GM12874 (cell line): ENCODE data around the gene PRDM12.

Experiments used
- TF ChIP-seq, protein P1 (sequence below): IDR thresholded peaks from 2 replicates; pipeline ENCODE4 v1.5.1; 2011; ENCODE audit warnings: low read depth, mild to moderate bottlenecking, control low read depth, low read length, moderate library complexity; ENCODE audit not compliant: insufficient read depth

PRDM12 gene

DNA sequence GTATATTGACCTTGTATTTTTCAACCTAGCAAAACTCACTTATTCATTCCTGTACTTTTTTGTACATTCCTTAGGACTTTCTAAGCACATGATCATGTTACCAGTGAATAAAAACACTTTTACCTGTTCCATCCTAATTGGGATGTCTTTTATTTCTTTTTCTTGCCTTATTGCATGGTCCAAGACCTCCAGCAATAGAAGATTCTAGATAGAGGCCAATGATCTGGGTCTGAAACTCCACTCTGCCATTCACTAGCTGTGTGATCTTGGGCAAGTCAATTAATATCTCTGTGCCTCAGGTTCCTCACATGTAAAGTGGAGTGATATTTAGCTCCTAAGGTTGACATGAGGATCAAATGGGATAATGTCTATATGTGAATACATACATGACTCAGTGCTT lies 20.7 kb downstream of the PRDM12 start:
- TF ChIP-seq, protein P1, sequence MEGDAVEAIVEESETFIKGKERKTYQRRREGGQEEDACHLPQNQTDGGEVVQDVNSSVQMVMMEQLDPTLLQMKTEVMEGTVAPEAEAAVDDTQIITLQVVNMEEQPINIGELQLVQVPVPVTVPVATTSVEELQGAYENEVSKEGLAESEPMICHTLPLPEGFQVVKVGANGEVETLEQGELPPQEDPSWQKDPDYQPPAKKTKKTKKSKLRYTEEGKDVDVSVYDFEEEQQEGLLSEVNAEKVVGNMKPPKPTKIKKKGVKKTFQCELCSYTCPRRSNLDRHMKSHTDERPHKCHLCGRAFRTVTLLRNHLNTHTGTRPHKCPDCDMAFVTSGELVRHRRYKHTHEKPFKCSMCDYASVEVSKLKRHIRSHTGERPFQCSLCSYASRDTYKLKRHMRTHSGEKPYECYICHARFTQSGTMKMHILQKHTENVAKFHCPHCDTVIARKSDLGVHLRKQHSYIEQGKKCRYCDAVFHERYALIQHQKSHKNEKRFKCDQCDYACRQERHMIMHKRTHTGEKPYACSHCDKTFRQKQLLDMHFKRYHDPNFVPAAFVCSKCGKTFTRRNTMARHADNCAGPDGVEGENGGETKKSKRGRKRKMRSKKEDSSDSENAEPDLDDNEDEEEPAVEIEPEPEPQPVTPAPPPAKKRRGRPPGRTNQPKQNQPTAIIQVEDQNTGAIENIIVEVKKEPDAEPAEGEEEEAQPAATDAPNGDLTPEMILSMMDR: no peak

DNA sequence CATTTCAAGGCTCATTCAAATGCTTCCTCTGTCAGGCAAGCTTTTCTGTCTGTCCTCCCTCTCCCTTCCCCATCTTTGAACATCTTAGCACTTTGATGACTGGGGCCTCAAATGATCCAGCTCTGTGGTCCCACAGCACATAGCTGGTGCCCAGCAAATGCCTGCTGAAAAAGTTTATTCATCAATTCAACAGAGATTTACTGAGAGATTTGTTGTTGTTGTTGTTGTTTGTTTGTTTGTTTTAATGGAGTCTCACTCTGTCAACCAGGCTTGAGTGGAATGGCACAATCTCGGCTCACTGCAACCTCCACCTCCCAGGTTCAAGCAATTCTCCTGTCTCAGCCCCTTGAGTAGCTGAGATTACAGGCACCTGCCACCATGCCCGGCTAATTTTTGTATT lies 23.2 kb downstream of the PRDM12 start:
- TF ChIP-seq, protein P1: no peak

DNA sequence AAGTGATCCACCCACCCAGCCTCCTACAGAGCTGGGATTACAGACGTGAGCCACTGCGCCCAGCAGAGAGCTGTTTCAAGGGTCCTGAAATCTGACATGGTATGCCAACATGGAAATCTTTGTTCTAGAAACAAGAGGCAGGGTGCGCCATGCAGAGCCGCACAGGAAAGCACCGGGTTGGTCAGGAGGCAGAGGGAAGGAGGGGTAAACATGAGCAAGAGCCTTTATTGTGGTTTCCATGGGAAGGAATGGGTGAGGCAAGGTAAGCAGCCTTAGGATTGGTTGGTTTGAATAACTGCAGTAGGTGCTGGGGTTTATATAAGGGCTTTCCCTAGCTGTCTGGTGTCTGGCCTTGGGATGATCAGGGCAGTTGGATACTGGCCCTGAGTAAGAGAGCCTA lies 23.7 kb downstream of the PRDM12 start:
- TF ChIP-seq, protein P1: no peak

DNA sequence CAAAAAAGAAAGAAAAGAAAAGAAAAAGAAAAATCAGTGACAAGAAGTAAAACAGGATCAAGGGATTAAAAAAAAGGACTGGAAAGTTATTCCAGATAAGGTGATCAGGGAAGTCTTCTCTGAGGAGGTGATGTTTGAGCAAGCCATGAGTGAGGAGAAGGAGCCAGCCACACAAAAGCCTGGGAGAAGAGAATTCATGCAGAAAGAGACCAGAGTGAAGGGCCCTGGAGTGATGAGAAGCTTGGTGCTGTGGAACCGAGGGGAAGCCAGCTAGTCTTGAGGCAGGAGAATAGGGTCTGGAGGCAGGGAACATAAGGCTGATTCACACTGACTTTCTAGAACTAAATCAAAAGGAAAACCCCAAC lies 25.2 kb downstream of the PRDM12 start:
- TF ChIP-seq, protein P1: no peak

DNA sequence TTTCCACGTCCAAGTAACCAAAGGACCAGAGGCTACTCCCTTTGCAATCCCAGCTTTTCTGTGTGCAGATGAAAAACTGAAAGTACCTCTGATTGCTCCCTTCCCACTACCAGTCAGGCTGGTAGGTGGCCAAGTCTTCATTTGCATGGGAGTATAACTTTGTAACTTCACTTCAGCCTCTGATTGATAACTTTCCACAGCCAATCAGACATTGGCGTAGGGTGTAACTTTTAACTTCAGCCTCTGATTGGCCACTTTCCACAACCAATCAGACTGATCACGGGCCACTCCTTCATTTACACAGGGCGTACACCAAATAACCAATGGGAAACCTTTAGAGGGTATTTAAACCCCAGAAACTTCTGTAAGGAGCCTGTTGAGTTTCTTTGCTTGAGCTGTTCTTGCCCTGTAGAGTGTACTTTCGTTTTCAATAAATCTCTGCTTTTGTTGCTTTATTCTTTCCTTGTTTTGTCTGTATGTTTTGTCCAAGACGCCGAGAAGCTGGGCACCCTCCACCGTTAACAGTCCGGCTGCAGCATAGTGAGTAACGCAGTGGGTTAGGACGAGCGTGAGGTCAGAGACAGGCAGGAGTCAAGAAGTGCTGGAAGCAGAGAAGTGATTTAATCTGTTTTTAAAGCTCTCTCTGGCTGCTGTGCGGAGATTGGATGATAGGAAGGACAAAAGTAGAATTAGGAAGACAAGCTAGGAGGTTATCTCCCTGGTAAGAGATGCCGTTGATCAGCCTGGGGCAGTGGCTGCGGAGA lies 25.7 kb downstream of the PRDM12 start:
- TF ChIP-seq, protein P1: no peak

DNA sequence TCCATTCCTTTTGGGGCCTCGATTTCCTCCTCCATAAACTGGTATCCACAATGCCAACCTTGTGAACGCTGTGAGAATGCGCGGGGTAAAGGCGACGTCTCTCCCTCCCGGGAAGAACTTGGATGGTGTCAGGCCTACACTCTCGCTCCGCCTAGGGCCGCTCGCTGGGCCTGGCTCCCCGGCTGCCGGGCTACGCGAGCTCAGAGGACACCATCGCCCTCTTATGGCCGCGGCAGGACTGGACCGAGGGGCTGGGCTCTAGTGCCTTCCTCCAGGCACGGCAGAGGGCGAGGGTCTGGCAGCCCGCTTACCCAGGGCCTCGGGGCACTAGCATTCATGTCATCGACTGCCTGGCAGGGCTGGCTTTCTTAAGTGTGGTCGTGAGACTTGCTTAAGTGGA lies 27.9 kb downstream of the PRDM12 start:
- TF ChIP-seq, protein P1: 0 out of 2 replicates have a peak, but pooled peaks have one; percentile 20

DNA sequence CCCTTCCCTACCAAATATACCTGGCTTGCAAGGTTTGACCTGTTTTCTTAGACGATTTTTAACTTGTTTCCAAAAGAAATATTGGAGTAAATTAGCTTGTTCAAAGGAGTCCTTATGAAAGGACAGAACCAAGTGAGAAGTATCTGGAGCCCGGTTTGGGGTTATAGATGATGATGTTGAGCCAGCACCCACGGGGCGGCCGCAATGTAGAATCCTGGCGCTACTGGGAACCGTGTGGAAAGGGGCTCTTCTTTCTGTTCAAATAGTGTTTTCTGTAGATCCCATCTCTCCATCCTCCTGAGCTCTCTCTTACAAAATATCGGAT lies 28.7 kb downstream of the PRDM12 start:
- TF ChIP-seq, protein P1: no peak
